DMS114 treated with DMSO at 0.1 percent for 48 hours (cell line): ENCODE data around the gene TSC22D4.

Experiments
- DNase-seq: peaks from one replicate; lab custom pipeline; 2025; ENCODE audit not compliant: unreplicated experiment; lab: John Stamatoyannopoulos, UW

TSC22D4 gene

DNA sequence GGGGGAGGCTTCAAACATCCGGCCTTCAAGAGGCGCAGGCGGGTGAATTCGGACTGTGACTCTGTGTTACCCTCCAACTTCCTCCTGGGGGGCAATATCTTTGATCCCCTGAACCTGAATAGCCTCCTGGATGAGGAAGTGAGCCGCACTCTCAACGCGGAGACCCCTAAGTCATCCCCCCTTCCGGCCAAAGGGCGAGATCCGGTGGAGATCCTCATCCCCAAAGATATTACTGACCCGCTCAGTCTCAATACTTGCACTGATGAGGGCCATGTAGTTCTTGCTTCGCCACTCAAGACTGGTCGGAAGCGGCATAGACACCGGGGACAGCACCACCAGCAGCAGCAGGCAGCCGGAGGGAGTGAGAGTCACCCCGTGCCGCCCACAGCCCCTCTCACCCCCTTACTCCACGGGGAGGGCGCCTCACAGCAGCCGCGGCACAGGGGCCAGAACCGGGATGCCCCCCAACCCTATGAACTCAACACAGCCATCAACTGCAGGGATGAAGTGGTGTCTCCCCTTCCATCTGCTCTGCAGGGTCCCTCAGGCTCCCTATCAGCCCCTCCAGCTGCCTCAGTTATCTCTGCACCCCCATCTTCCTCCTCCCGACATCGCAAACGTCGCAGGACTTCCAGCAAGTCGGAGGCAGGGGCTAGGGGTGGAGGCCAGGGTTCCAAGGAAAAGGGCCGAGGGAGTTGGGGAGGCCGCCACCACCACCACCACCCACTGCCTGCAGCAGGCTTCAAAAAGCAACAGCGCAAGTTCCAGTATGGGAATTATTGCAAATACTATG is 48.3 kb downstream of the TSC22D4 start:
- DNase-seq, result no peak

DNA sequence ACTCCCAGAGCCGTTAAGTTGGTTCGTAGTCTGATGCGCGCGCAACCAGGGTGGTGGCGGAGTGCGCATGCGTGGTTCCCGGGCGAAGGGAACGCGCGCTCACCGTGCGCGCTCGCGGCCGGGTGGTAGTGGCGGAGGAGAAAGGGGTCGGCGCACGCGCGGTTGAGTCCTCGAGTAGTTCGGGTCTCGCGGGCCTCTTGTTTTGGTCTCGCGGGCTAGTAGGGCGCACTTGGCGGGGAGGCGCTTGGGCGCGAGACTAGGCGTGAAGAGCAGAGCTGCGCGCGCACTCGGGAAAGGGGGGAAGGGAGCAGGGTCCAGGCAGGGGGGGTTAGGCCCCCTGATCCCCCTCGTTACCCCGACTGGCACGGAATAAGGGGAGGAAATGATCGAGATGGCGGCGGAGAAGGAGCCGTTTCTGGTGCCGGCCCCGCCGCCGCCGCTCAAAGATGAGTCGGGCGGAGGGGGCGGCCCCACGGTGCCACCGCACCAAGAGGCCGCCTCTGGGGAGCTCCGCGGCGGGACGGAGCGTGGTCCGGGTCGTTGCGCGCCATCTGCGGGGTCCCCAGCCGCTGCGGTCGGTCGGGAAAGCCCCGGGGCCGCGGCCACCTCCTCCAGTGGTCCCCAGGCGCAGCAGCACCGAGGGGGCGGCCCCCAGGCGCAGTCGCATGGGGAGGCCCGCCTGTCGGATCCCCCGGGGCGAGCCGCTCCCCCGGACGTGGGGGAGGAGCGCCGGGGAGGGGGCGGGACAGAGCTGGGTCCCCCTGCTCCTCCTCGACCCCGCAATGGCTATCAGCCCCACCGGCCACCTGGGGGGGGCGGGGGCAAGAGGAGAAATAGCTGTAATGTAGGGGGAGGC is 49.1 kb downstream of the TSC22D4 start, which contains the start of gene MEPCE:
MEPCE (plus strand) TSS at position 195 of the 856 bp plus-strand sequence; CDS start at position 383, 188 bp downstream.
- DNase-seq, result peak; percentile 91

DNA sequence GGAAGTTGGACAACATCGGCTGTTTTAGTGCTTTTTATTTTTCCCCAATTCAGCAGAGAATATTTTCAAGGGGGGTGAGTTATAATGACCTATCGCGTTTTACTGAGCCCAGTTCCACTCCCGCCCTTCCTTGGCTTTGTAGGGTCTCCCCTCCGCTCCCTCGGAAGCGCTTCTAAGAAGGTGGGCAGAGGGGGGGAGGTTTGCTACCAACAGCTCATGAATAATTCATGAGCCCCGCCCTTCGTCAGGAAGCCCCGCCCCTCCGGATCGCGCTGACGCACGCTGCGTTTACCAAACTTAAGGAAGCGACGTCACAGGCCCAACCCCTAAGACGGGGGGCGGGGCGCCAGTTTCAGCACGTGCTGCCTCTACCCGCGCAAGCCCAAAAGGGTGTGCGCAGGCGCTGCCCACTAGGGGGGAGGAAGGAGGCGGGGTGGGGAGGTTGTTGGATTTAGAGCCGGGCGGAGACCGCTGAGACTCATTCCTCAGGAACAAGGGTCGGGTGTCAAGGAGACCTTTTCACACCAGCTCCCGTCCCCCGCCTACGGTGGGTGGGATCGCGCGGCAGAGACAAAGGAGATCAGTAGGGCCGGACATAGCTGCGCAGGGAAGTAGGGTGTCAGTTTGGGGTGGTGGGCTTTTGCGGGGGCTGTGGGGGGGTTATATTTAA is 49.9 kb downstream of the TSC22D4 start:
- DNase-seq, result peak; percentile 96

DNA sequence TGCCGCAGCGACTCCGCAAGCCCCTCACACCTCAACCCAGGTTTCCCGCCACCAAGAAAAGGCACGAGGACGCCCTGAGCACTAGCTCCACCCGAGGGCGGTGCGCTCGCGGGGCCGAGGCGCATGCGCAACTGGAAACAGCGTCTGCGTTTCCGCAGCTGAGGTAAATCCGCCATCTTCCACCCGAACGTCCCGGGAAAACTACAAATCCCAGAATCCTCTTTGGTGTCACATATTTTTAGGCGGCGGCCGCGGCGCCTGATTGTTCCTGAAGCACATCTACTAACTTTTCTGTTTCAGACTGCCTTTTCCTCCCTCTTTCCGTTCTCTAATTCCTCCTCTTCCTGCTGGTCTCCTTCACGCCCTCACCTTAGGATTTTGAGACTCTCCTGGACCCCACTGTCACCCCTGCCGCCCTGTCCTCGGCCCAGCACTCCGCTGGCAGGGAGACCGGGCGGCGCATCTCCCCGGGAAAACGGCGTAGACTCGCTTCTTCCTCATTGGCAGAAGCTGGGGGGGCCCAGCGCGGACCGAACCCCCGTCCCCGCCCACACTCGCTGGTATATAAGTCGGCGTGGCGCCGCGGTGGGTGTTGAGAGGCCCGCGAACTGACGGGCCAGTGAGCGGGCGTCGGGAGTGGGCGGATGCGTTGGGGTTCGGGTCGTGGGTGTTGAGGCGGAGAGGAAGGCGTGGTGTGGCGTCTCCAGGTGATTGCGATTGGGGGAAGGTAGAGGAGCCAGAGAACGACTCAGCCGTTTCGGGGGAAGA is 50.6 kb downstream of the TSC22D4 start, which contains the start of gene ZCWPW1:
ZCWPW1 (minus strand) TSS at position 505 of the 768 bp plus-strand sequence. CDS start 8,054 bp downstream, outside the sequence.
- peak; percentile 95 for DNase-seq

DNA sequence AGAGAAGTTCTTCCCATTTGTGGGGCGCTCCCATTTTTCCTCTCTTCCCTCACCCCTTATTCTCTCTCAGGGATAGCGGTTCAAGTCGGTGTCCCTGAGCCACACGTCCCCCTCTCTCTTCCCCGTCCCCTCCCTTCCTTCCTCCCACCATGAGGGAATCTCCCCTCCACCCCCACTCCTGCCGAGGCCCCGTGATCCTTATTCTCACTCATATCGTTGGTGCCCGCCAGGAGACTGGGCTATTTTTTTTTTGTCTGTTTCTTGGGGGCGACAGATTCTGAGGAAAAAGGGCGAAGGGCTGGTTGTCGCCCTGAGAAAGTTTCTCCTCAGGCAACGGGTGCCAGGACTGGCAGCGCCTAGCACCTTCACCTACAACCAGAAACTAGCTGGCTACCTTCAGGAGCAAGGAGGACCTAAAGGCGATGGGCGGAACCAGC is 51.2 kb downstream of the TSC22D4 start:
- no peak for DNase-seq

DNA sequence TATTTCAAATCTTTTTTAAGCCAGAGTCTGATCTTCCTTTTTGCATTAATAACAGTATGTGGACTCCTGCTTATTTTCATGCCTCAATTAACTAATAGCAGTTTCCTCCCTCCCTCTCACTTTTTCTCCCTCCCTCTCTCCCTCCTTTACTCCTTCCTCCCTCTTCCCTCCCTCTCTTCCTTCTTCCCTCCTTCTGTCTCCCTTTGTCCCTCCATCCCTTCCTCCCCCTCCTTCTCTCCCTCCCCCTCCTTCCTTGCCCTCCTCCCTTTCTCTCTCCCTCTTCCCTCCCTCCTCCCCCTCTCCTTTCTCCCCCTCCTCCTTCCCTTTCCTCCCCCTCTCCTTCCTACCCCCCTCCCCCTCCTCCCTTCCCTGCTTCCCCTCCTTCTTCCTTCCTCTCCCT is 52.5 kb downstream of the TSC22D4 start:
- no peak for DNase-seq

DNA sequence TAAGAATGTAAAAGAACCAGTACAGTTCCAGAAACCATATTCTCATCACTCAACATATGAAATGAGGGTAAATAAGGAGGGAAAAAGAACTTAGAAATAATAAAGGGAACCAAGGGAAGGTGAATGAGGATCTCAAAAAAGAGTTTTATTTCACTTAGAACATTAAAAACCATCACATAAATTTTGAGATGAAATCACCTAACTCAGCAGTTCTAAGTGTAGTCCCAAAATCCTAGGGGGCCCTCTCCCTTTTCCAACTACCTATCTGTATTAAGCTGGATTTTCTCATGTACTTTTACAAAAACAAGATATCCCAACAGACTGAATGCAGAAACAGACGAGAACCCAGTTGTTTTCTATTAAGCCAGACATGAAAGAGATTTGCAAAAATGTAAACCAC is 53.7 kb downstream of the TSC22D4 start:
- no peak for DNase-seq

DNA sequence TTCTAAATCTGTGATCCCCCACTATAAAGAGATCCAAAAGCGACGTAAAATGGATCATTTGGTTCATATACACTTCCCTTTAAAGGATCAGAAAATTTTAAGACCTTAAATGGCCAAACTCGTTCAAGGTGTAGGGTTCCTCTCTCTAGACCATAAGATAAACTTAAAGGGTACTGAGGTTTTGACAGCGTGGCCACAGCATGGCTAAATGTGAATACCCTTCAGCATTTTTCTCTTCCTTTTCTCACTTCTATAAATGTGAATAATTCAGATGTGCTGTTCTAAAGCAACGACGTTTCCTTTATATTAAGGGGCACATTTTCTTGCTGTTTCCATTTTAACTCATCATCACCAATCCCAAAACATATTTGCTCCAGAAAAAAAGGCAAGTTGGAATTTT is 55.7 kb downstream of the TSC22D4 start:
- DNase-seq, result no peak

DNA sequence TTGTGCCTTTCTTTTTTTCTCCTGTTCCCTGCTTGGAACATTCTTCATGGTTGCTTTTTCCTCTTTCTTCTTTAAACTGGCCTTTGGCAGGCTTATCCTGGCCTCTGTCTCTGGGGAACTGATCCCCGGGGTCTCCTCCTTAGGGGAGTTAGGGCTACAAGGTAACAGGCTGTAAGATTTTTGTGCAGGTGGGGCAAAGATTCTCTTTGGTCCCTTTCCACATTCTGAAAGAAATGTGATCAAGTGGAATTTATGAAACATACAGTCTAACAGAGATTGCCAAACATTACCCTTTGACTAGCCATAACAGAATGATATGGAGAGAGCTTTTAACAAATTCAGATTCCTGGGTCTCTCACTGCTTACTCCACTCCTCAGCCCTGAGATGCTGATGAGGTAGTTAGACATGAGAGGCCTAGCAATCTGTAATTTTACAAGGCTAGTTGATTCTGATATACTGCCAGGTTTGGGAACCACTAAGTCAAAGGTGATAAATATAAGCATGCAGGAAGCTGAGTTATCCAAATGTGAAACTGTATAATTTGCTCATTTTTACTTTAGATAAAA is 59.3 kb downstream of the TSC22D4 start:
- DNase-seq, result no peak

DNA sequence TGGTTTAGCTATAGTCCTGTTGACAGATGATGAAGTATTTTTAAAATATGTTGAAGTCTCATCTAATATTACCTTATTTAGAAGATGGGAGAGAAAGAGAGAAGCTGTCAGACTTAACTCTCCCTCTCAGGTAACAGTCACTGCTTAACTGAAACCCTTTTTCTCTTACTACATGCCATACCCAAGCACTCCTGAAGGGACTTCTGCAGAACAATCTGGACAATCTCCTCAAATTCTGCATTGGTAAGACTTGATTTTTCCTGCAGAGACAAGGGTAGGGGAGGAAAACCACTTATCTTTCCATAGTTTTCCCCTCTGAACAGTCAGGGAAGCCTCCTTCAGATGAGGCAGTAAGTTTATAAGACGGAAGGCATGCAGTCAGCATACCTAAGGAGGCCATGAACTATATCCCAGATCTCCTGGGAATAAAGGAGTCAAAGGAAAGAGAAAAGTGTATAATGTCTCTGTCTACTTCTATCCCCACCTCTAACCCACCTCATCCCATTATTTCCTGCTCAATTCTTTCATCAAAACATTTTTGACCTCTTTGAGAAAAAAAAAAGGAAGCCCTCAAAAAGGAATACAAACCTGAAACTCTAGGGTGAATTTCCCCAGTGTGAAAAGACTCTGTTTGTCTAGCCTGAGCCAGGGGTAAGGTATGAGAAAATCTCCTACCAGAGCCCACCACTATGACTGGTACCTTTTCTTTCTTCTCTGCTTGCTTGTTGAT is 59.9 kb downstream of the TSC22D4 start:
- DNase-seq, result peak; percentile 13
